Measurements from ENCODE around the gene NMNAT2. TPM values are rescaled to one million over a fixed set of nuclear protein-coding genes. Genes with fewer than 3 reads are reported as not detected.
"Not testable (repeated sequence)": the region's sequence is repeated elsewhere in the genome, so short reads cannot be mapped to it uniquely, and the experiment has no call there.

The NMNAT2 gene
- total RNA-seq, 2 donors from 2014 or later, result not detected

DNA sequence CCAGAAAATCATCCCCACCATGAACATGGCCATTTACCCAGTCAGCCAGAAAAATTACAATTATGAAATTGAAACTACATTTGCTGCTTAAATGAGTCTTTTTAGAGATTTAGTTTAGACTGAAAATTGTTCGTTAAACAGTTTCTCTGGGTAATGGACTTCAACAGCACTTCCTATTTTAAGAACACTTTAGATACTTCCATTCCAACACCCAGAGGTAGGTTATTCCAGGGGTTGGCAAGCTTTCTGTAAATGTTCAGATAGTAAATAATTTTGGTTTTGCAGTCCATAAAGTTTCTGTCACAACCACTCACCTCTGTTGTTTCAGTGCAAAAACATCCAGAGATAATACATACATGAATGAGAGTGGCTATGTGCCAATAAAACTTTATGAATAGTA lies 10.2 kb downstream of the NMNAT2 start:
- H3K27ac Mint-ChIP-seq, result no peak overlapping the region
- H3K27me3 Mint-ChIP-seq (ENCODE audit: low read depth), result peaks cover 31% of the 10 kb centered on the region
- H3K4me1 Mint-ChIP-seq (ENCODE audit: low read depth), result no peaks in the 10 kb centered on the region
- no peaks in the 10 kb centered on the region for H3K36me3 Mint-ChIP-seq (ENCODE audit: insufficient read depth in 2 of 2)
- ATAC-seq (replicated peaks in 1 of 2) (no peak), DNase-seq (no peak)
- H3K9me3 Mint-ChIP-seq, result peaks cover 1 to 2% of the 10 kb centered on the region in 2 donors
- H3K4me3 Mint-ChIP-seq, result no peak overlapping the region

DNA sequence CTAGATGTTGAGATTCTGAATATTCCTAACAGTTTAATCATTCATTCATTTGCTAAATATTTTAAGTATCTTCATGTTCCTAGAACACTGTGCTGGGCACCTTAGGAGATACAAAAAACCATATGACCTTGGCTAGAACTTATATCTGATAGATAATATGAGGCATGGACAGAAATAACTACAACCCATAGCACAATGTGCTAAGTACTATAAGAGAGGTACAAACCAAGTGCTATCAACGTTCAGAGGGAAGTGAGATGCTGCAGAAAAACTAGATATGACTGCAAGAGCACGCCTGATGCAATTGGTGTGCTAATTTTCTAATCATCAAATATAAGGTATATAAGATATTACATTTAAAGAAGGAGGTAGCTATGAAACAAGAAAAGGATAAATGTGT lies 10.7 kb downstream of the NMNAT2 start:
- Mint-ChIP-seq H3K27ac (no peak overlapping the region), H3K4me3 (no peak overlapping the region), H3K4me1 (ENCODE audit: low read depth) (no peaks in the 10 kb centered on the region), H3K27me3 (ENCODE audit: low read depth) (peaks cover 31% of the 10 kb centered on the region), H3K36me3 (ENCODE audit: insufficient read depth in 2 of 2) (no peaks in the 10 kb centered on the region), H3K9me3 (peaks cover 1 to 2% of the 10 kb centered on the region in 2 donors)
- no peak for ATAC-seq (replicated peaks in 1 of 2)
- DNase-seq, result no peak

DNA sequence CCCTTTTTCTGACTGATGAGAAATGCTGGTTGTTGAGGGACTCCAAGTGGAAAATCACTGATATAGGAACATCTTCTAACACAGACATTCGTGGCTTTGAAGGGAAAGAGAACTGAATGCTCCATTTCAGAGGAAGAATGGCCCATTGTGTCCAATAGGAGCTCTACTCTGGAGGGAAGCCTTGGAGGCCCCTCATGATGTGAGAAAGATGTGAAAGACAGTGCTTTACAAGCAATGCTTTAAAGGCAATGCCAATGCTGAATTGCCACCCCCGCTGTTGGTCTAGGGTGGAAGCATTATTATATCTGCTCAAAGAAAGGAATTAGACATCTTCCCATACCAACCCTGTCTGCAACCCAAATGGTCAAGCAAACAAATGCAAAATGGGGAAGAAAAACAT lies 13.7 kb downstream of the NMNAT2 start:
- no peak for DNase-seq
- no peak for ATAC-seq (replicated peaks in 1 of 2)
- Mint-ChIP-seq H3K27ac (no peak overlapping the region), H3K36me3 (ENCODE audit: insufficient read depth in 2 of 2) (no peaks in the 10 kb centered on the region), H3K4me1 (ENCODE audit: low read depth) (no peaks in the 10 kb centered on the region), H3K27me3 (ENCODE audit: low read depth) (peaks cover 31% of the 10 kb centered on the region), H3K9me3 (no peaks in the 10 kb centered on the region), H3K4me3 (no peak overlapping the region)

DNA sequence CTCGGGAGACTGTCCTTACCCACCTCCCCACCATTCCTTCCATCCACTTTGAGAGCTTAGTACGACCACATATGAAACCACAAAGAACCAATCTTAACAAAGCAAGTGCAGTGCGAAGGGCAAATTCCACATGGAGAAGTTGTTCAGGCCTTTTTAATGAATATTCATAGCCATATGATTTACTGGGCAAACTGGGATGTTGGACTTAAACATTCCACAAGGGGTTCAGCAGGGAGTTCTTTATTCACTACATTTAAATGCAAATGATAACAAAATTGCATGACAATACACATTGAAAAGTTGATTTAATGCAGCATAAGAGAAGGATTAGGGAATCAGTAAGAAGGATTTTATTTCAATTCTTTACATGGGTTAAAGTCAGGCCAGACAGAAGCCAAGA lies 14.7 kb downstream of the NMNAT2 start:
- no peak for ATAC-seq (replicated peaks in 1 of 2)
- H3K36me3 Mint-ChIP-seq (ENCODE audit: insufficient read depth in 2 of 2), result no peaks in the 10 kb centered on the region

DNA sequence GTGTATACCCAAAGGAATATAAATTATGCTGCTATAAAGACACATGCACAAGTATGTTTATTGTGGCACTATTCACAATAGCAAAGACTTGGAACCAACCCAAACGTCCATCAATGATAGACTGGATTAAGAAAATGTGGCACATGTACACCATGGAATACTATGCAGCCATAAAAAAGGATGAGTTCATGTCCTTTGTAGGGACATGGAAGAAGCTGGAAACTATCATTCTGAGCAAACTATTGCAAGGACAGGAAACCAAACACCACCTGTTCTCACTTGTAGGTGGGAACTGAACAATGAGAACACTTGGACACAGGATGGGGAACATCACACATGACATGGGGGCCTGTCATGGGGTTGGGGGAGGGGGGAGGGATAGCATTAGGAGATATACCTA lies 16.6 kb downstream of the NMNAT2 start:
- ATAC-seq (replicated peaks in 1 of 2); H3K9me3 Mint-ChIP-seq; H3K36me3 Mint-ChIP-seq (ENCODE audit: insufficient read depth in 2 of 2); H3K4me3 Mint-ChIP-seq; H3K27ac Mint-ChIP-seq; H3K4me1 Mint-ChIP-seq (ENCODE audit: low read depth); DNase-seq: not testable (repeated sequence)
- peaks cover 37% of the 10 kb centered on the region for H3K27me3 Mint-ChIP-seq (ENCODE audit: low read depth)

More for the DNA sequence above, 14.7 kb downstream of the NMNAT2 start:
- peaks cover 37% of the 10 kb centered on the region for H3K27me3 Mint-ChIP-seq (ENCODE audit: low read depth)
- H3K9me3 Mint-ChIP-seq, result no peaks in the 10 kb centered on the region
- H3K27ac Mint-ChIP-seq, result no peak overlapping the region
- no peak overlapping the region for H3K4me3 Mint-ChIP-seq
- H3K4me1 Mint-ChIP-seq (ENCODE audit: low read depth), result no peaks in the 10 kb centered on the region
- no peak for DNase-seq

DNA sequence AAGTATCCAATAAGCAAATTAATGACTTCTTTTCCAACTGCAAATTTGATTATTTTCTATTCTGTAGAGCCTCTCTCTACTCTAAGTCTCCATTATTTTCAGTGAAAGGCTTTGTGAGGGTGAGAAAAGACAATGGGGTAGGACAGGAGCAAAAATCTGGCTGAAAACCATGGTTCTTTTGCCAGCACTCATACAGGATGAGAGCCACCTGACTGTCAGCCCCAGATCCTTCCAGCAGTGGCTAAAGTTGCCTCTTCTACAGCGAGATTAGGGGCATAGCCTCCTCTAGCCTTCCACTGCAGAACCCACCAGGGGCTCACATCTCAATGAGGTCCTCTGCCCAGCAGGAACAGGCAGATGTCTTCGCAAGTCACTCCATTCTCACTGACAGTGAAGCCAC lies 23.7 kb downstream of the NMNAT2 start:
- Mint-ChIP-seq H3K9me3 (no peaks in the 10 kb centered on the region), H3K27ac (no peak overlapping the region), H3K36me3 (ENCODE audit: insufficient read depth in 2 of 2) (no peaks in the 10 kb centered on the region), H3K4me1 (ENCODE audit: low read depth) (no peaks in the 10 kb centered on the region), H3K4me3 (no peak overlapping the region), H3K27me3 (ENCODE audit: low read depth) (peaks cover 14% of the 10 kb centered on the region)
- DNase-seq, result no peak
- no peak for ATAC-seq (replicated peaks in 1 of 2)

DNA sequence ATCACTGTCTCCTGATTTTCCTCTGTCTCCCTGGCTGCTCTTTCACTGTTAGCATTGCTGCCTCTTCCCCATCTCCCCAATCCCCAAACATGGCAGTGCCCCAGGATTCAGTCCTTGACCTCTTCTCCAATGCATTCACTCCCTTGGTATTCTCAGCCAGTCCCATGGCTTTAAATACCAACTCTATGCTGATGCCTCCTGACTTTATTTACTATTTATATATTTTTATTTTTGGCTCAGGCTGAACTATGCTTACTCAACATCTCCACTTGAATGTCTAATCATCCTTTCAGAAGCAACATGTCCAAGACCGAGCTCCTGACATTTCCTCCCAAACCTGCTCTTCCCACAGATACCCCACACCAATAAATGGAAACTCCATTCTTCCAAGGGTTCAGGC lies 26.3 kb downstream of the NMNAT2 start:
- no peaks in the 10 kb centered on the region for H3K9me3 Mint-ChIP-seq
- peaks cover 17% of the 10 kb centered on the region for H3K27me3 Mint-ChIP-seq (ENCODE audit: low read depth)
- ATAC-seq (replicated peaks in 1 of 2) (no peak), DNase-seq (no peak)
- no peaks in the 10 kb centered on the region for H3K36me3 Mint-ChIP-seq (ENCODE audit: insufficient read depth in 2 of 2)
- no peak overlapping the region for H3K4me3 Mint-ChIP-seq
- H3K4me1 Mint-ChIP-seq (ENCODE audit: low read depth), result no peaks in the 10 kb centered on the region
- H3K27ac Mint-ChIP-seq, result no peak overlapping the region

DNA sequence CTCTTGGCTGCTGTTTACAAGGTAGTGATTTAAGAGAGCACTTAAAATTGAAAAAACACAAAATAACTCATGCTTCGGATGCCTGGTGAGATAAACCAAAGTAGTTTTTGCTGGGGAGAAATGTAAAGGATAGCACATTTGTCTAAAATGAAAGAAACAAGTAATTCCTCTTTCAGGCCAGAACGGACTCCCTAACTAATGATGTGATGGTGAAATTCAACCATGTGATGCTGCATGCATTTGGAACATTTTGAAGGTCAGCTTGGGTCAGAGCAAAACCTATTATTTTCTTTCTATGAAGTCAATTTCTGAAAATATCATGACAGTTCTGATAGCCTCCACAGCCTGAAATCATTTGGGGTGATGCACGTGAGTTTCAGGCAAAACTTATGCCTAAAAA lies 27.6 kb downstream of the NMNAT2 start:
- ATAC-seq (replicated peaks in 1 of 2), result no peak
- Mint-ChIP-seq H3K4me1 (ENCODE audit: low read depth) (no peaks in the 10 kb centered on the region), H3K27me3 (ENCODE audit: low read depth) (peaks cover 17% of the 10 kb centered on the region), H3K9me3 (no peaks in the 10 kb centered on the region), H3K4me3 (no peak overlapping the region), H3K36me3 (ENCODE audit: insufficient read depth in 2 of 2) (no peaks in the 10 kb centered on the region), H3K27ac (no peak overlapping the region)
- no peak for DNase-seq

DNA sequence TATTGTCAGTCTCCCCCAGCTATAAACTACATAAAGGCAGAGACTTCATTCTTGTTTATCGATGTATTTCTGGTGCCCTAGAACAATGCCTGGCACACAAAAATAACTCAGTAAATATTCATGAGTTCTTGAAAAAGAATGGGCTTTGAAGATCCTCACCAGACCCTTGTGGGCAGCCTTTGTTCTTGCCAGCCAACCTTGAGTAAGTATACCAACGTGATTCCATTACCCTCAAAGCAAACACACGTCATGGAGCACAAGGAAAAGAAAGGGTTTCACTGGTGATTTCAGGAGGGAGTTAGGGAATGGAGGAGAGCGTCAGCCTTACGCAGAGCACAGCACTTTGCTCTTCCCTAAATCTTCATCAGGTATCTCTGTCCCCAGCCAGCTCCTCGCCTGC lies 29.4 kb downstream of the NMNAT2 start:
- Mint-ChIP-seq H3K4me1 (ENCODE audit: low read depth) (no peaks in the 10 kb centered on the region), H3K36me3 (ENCODE audit: insufficient read depth in 2 of 2) (no peaks in the 10 kb centered on the region), H3K27me3 (ENCODE audit: low read depth) (peaks cover 8% of the 10 kb centered on the region), H3K4me3 (no peak overlapping the region), H3K9me3 (no peaks in the 10 kb centered on the region), H3K27ac (no peak overlapping the region)
- no peak for ATAC-seq (replicated peaks in 1 of 2)
- no peak for DNase-seq

DNA sequence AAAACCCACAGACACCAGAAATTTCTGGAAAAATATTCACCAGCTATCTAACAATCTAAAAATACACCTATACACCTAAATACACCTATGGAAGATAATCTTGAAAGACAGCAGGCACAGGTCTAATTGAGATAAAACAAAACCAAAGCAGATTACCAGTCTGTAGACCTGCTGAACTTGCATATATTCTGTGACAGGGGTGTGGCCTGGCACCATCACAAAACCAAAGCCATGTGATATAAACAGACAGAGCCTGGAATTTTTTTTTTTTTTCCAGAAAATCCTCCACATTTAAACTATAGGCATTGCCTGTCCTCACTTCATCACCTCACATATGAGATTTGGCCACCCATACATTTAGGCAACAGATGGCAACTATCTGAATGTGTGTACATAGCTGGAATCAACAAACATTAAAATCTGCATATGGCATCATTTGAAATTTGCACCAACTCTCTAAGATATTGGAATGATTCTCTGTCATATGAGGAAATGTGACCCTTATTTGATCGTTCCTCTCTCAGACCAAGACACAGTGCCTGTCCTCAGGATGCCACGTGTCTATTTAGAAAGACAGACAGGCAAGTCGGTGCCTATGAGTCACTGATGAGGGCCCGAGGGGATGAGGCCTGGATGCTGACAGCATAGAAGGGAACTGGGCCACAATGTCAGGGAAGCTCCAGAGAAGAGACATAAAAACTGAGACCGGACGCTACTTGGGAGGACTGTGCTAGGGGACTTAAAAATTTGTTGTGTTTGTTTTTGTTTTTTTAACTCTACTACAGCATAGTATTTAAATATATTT lies 32.6 kb downstream of the NMNAT2 start:
- Mint-ChIP-seq H3K27me3 (ENCODE audit: low read depth) (peaks cover 14% of the 10 kb centered on the region), H3K4me3 (no peak overlapping the region), H3K36me3 (ENCODE audit: insufficient read depth in 2 of 2) (no peaks in the 10 kb centered on the region), H3K4me1 (ENCODE audit: low read depth) (no peaks in the 10 kb centered on the region), H3K27ac (no peak overlapping the region), H3K9me3 (no peaks in the 10 kb centered on the region)
- ATAC-seq (replicated peaks in 1 of 2) (no peak), DNase-seq (no peak)

DNA sequence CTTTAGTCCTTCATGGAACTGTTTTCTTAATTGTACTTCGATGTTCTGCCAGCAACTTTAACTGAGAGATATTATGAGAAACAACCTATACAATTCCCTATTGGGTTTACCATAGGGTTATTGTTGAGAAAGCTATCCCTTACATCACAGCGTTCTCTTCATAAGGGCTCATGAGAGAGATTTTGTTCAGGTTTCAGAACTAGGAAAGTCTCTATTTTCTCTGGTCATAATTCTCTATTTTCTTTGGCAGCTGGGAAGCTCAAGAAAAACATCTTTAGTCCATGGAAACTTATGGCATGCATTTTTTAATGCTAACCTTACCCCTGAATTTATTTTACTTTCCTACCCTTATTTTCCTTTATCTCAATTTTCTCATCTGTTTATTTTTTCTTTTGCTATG lies 38.2 kb downstream of the NMNAT2 start:
- DNase-seq, result no peak
- Mint-ChIP-seq H3K4me1 (ENCODE audit: low read depth) (no peaks in the 10 kb centered on the region), H3K27ac (no peak overlapping the region), H3K9me3 (peaks cover 0 to 2% of the 10 kb centered on the region in 2 donors), H3K27me3 (ENCODE audit: low read depth) (peaks cover 10% of the 10 kb centered on the region), H3K4me3 (no peak overlapping the region), H3K36me3 (ENCODE audit: insufficient read depth in 2 of 2) (no peaks in the 10 kb centered on the region)
- ATAC-seq (replicated peaks in 1 of 2), result no peak

DNA sequence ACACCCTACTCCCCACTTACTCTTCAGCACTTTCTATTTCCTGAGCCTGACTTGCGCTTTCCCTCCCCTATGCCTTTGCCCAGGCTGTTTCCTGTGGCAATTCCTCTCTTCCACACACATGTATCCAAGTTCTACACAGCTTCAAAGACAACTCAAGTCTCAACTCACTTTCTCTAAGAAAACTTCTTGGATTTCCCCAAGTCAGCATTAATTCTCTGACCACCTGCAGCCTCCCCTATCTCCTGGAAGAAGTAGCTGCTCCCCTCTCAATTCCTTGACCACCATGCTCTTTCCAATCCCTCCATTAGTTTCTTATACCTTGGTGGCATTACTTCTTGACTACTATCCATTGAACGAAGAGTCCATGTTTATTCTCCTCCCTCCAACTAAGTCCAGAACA lies 42.8 kb downstream of the NMNAT2 start:
- Mint-ChIP-seq H3K27me3 (ENCODE audit: low read depth) (peaks cover 13% of the 10 kb centered on the region), H3K9me3 (peaks cover 0 to 2% of the 10 kb centered on the region in 2 donors), H3K4me1 (ENCODE audit: low read depth) (no peaks in the 10 kb centered on the region), H3K4me3 (no peak overlapping the region), H3K27ac (no peak overlapping the region), H3K36me3 (ENCODE audit: insufficient read depth in 2 of 2) (no peaks in the 10 kb centered on the region)
- ATAC-seq (replicated peaks in 1 of 2) (no peak), DNase-seq (no peak)

DNA sequence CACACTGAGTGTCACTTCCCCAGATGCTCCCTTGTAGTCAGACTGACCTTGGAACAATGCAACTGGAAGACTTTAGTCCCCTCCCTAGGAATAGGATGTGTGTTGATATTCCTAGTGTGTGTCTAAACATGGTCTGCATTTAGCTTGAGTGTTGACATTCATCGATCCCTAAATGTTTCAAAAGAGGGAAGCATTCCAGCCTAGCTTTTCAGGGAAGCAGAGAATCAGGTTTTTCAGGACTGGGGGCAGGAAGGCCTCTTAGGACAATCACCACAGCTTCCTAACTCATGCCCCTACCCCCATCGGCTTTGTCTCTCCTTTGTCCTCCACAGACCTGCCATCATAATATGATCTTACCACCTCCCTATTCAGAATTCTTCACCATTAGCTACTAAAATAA lies 43.4 kb downstream of the NMNAT2 start:
- Mint-ChIP-seq H3K27ac (no peak overlapping the region), H3K9me3 (peaks cover 0 to 2% of the 10 kb centered on the region in 2 donors), H3K27me3 (ENCODE audit: low read depth) (peaks cover 14% of the 10 kb centered on the region), H3K4me1 (ENCODE audit: low read depth) (no peaks in the 10 kb centered on the region), H3K4me3 (no peak overlapping the region), H3K36me3 (ENCODE audit: insufficient read depth in 2 of 2) (no peaks in the 10 kb centered on the region)
- DNase-seq (no peak), ATAC-seq (replicated peaks in 1 of 2) (no peak)

DNA sequence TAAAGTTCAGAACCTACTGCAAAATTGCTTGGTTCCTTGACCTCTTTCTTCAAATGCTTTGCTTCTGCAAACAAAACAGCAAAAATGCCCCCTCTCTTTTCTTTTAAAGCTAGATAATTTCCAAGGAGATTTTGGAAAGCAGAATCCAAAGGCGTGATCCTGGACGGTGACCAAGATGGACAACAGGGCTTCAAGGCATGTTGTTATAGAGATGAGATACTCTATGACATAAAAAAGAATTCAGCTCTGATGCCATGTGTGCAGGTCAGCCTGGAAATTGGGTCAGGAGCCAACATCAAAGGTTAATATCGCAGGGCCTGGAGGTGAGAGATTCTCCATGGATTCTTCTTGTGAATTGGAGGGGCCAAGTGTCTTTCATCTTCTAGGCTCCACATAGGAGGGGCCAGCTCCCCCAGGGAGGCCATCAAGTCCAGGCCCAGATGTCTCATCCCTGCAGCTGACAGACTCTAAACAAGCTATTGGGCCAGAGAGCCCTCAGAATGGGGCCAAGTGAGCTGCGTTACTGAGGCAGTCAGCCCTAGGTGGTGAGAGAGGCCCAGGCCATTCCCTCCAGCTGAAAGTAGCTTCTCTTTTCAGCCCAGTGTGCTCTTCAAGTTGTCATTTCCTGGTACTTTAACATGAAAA lies 45.5 kb downstream of the NMNAT2 start:
- DNase-seq (no peak), ATAC-seq (replicated peaks in 1 of 2) (no peak)
- H3K27ac Mint-ChIP-seq, result no peak overlapping the region
- peaks cover 19% of the 10 kb centered on the region for H3K27me3 Mint-ChIP-seq (ENCODE audit: low read depth)
- H3K4me3 Mint-ChIP-seq, result no peak overlapping the region
- H3K36me3 Mint-ChIP-seq (ENCODE audit: insufficient read depth in 2 of 2), result no peaks in the 10 kb centered on the region
- no peaks in the 10 kb centered on the region for H3K4me1 Mint-ChIP-seq (ENCODE audit: low read depth)
- peaks cover 0 to 2% of the 10 kb centered on the region in 2 donors for H3K9me3 Mint-ChIP-seq
